ENCODE results near the gene INCA1. TPM values are rescaled to one million over a fixed set of nuclear protein-coding genes. Genes with fewer than 3 reads are reported as not detected.

Gene INCA1
- total and polyA plus RNA-seq, 2 of the 8 experiments (the other 6 are each of a cell fraction or from before 2014, with no cell fraction given): 0.89 to 1.4 TPM

- TF ChIP-seq KDM5A (IDR thresholded peaks at IDR 0.05; ENCODE audit: low read length) (no peak), NRF1 (IDR thresholded peaks at IDR 0.05; ENCODE audit: low read depth, low read length) (no peak), E2F6 (IDR thresholded peaks at IDR 0.05) (peak; percentile 81), KDM4A (IDR thresholded peaks at IDR 0.05; ENCODE audit: low read depth, low read length, severe bottlenecking) (no peak), MAFK (IDR thresholded peaks at IDR 0.05; ENCODE audit: low read depth, low read length) (no peak), HDAC6 (IDR thresholded peaks at IDR 0.05; ENCODE audit: low read depth, low read length) (no peak), BACH1 (IDR thresholded peaks at IDR 0.05; ENCODE audit: low read length) (peak; percentile 46), USF2 (IDR thresholded peaks at IDR 0.05; ENCODE audit: low read length) (no peak), CHD1 (IDR thresholded peaks at IDR 0.05; ENCODE audit: low read depth, low read length) (no peak), ATF3 (IDR thresholded peaks at IDR 0.05; ENCODE audit: insufficient read depth, low read depth, low read length) (no peak), SAP30 (IDR thresholded peaks at IDR 0.05; ENCODE audit: insufficient read depth, insufficient replicate concordance, low read length) (no peak), RAD21 (IDR thresholded peaks at IDR 0.05 in 1 of 2, conservative IDR thresholded peaks at IDR 0.05 in 1 of 2; ENCODE audit: low read depth in 2 of 2, low read length in 2 of 2) (no peak), SIN3A (conservative IDR thresholded peaks at IDR 0.05 in 1 of 2, IDR thresholded peaks at IDR 0.05 in 1 of 2; ENCODE audit: low read depth in 1 of 2, low read length in 2 of 2) (no peak), POLR2AphosphoS5 (IDR thresholded peaks at IDR 0.05; ENCODE audit: low read depth, low read length) (no peak), RBBP5 (IDR thresholded peaks at IDR 0.05; ENCODE audit: borderline replicate concordance, low read depth, low read length) (no peak), GABPA (IDR thresholded peaks at IDR 0.05; ENCODE audit: borderline replicate concordance, insufficient read depth, low read length) (no peak), SIX5 (IDR thresholded peaks at IDR 0.05; ENCODE audit: low read depth, low read length) (no peak), SIRT6 (IDR thresholded peaks at IDR 0.05; ENCODE audit: low read length) (no peak), CTBP2 (IDR thresholded peaks at IDR 0.05; ENCODE audit: borderline replicate concordance, insufficient read depth, insufficient read length, low read length) (no peak), TEAD4 (IDR thresholded peaks at IDR 0.05; ENCODE audit: low read depth, low read length) (no peak), TCF12 (IDR thresholded peaks at IDR 0.05; ENCODE audit: low read depth, low read length) (no peak), BRCA1 (IDR thresholded peaks at IDR 0.05; ENCODE audit: low read depth, low read length) (no peak)
Observed at GRCh38 chr17:4949321-4950074, 47.8 kb downstream of the INCA1 start (continued).

Data from H1 (cell line).